ENCODE data around the gene XCL1.

XCL1 gene

DNA sequence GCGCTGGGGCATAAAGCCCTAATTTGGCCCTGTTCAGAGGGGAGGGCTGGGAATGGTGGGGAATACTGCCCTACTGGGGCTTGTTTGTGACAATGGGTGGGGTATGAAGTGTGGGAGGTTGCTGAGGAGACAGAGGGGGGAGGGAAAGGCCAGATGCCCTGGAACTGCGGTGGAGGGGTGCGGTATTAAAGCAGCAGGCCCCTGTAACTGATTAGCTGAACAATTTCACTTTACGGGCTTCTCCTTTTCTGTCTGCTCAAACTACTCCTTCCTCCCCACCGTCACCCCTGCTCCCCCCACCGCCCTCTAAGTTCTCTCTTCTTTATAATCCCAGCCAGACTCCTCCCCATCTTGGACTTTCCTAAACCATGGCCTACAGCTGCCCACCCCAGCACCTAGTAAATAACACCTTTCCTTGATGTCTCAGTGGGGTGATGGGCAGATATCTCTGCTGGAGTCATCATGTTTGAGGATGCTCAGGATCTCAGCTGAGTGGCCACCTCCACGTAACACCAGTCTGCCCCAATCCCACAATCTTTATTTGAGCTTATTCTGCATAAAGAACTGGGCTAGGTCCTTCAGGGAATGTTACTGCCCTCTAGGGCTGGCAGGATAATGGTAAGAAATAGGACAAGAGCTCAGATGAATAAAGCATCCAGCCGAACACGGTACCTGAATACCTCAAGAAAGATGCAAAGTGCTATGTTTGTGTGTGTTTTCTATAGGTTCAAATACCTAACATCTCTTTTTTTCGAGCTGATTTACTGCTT is 33.5 kb downstream of the XCL1 start:
- no peak for DNase-seq (ENCODE audit: extremely low spot score)
- CTCF ChIA-PET: interaction anchor here (0.6 to 1.5 kb wide), 4 partner anchors 17 to 267 kb away, joined by 3 read pairs; no protein-coding TSS in a partner anchor
- POLR2A ChIA-PET: interaction anchor here (0.6 kb wide), 1 partner anchor 13 kb away, joined by 3 read pairs; no protein-coding TSS in a partner anchor
- no peak for TF ChIP-seq ARNT (IDR thresholded peaks at IDR 0.05)
- TF ChIP-seq SP1 (IDR thresholded peaks at IDR 0.05): no peak
- TF ChIP-seq LEF1 (IDR thresholded peaks at IDR 0.05; ENCODE audit: borderline replicate concordance): no peak
- TF ChIP-seq FOXM1 (IDR thresholded peaks at IDR 0.05; ENCODE audit: borderline replicate concordance): no peak
- TF ChIP-seq SUZ12 (IDR thresholded peaks at IDR 0.05): no peak
- TF ChIP-seq TARDBP (IDR thresholded peaks at IDR 0.05): no peak
- no peak for TF ChIP-seq BHLHE40 (IDR thresholded peaks at IDR 0.05; ENCODE audit: borderline replicate concordance)

- DNase-seq (ENCODE audit: extremely low spot score): no peak
- ChIA-PET POLR2A (no interaction called here), CTCF (interaction anchor here (0.6 to 0.9 kb wide), 2 partner anchors 10 to 35 kb away, joined by 3 to 5 read pairs; no protein-coding TSS in a partner anchor)
- TF ChIP-seq BHLHE40 (IDR thresholded peaks at IDR 0.05; ENCODE audit: borderline replicate concordance) (no peak), FOXA1 (IDR thresholded peaks at IDR 0.05) (no peak)
These were observed 36.6 kb downstream of the XCL1 start for GRCh38 chr1:168613038-168613451.

GRCh38 chr1:168613691-168614231 is 37.4 kb downstream of the XCL1 start:
- CTCF ChIA-PET: interaction anchor here (0.6 kb wide), 1 partner anchor 625 kb away, joined by 7 read pairs; no protein-coding TSS in a partner anchor
- POLR2A ChIA-PET: interaction anchor here (0.6 to 1.6 kb wide), 3 partner anchors 10 to 784 kb away, joined by 4 to 5 read pairs (median 4); partner anchors contain the start of genes BLZF1 and NME7
- peak; percentile 49 for DNase-seq (ENCODE audit: extremely low spot score)
- TF ChIP-seq FOXK2 (IDR thresholded peaks at IDR 0.05): no peak
- no peak for TF ChIP-seq SP1 (IDR thresholded peaks at IDR 0.05)
- TF ChIP-seq, protein P1, sequence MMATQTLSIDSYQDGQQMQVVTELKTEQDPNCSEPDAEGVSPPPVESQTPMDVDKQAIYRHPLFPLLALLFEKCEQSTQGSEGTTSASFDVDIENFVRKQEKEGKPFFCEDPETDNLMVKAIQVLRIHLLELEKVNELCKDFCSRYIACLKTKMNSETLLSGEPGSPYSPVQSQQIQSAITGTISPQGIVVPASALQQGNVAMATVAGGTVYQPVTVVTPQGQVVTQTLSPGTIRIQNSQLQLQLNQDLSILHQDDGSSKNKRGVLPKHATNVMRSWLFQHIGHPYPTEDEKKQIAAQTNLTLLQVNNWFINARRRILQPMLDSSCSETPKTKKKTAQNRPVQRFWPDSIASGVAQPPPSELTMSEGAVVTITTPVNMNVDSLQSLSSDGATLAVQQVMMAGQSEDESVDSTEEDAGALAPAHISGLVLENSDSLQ (IDR thresholded peaks at IDR 0.05): peak; percentile 95
- TF ChIP-seq FOXM1 (IDR thresholded peaks at IDR 0.05; ENCODE audit: borderline replicate concordance): peak; percentile 27; the same call in 1 of the 2 replicates
- no peak for TF ChIP-seq HDGF (IDR thresholded peaks at IDR 0.05; ENCODE audit: borderline replicate concordance)
- TF ChIP-seq CTBP1 (IDR thresholded peaks at IDR 0.05; ENCODE audit: borderline replicate concordance): peak; percentile 73
- no peak for TF ChIP-seq ELF4 (IDR thresholded peaks at IDR 0.05)
- peak; percentile 92 for TF ChIP-seq LEF1 (IDR thresholded peaks at IDR 0.05; ENCODE audit: borderline replicate concordance)
- no peak for TF ChIP-seq SUZ12 (IDR thresholded peaks at IDR 0.05)
- no peak for TF ChIP-seq NFRKB (IDR thresholded peaks at IDR 0.05)

- CTCF ChIA-PET: interaction anchor here (0.6 to 1.4 kb wide), 2 partner anchors 11 to 624 kb away, joined by 5 to 7 read pairs; no protein-coding TSS in a partner anchor
- TF ChIP-seq ELF4 (IDR thresholded peaks at IDR 0.05) (no peak), SP1 (IDR thresholded peaks at IDR 0.05) (no peak), FOXA1 (IDR thresholded peaks at IDR 0.05) (no peak)
- POLR2A ChIA-PET: interaction anchor here (1.0 to 1.6 kb wide), 2 partner anchors 9 to 753 kb away, joined by 4 to 5 read pairs; partner anchors contain the start of genes BLZF1 and NME7
- no peak for DNase-seq (ENCODE audit: extremely low spot score)
These were observed 37.8 kb downstream of the XCL1 start for GRCh38 chr1:168614235-168614634.

GRCh38 chr1:168615965-168616364 is 39.6 kb downstream of the XCL1 start:
- POLR2A ChIA-PET: no interaction called here
- TF ChIP-seq L3MBTL2 (conservative IDR thresholded peaks at IDR 0.05): no peak
- no peak for TF ChIP-seq ARNT (IDR thresholded peaks at IDR 0.05)
- TF ChIP-seq NFRKB (IDR thresholded peaks at IDR 0.05): no peak
- TF ChIP-seq LEF1 (IDR thresholded peaks at IDR 0.05; ENCODE audit: borderline replicate concordance): no peak
- no peak for TF ChIP-seq BHLHE40 (IDR thresholded peaks at IDR 0.05; ENCODE audit: borderline replicate concordance)
- no peak for TF ChIP-seq FOXK2 (IDR thresholded peaks at IDR 0.05)
- no peak for TF ChIP-seq HDGF (IDR thresholded peaks at IDR 0.05; ENCODE audit: borderline replicate concordance)
- TF ChIP-seq SP1 (IDR thresholded peaks at IDR 0.05): no peak
- TF ChIP-seq, protein P1 (IDR thresholded peaks at IDR 0.05): no peak
- no peak for TF ChIP-seq FOXM1 (IDR thresholded peaks at IDR 0.05; ENCODE audit: borderline replicate concordance)
- no peak for TF ChIP-seq FOXA1 (IDR thresholded peaks at IDR 0.05)
- TF ChIP-seq TARDBP (IDR thresholded peaks at IDR 0.05): no peak
- TF ChIP-seq ELF4 (IDR thresholded peaks at IDR 0.05): no peak
- TF ChIP-seq ZNF384 (IDR thresholded peaks at IDR 0.05): no peak
- no peak for TF ChIP-seq CTBP1 (IDR thresholded peaks at IDR 0.05; ENCODE audit: borderline replicate concordance)
- no peak for TF ChIP-seq SUZ12 (IDR thresholded peaks at IDR 0.05)
- CTCF ChIA-PET: no interaction called here
- no peak for DNase-seq (ENCODE audit: extremely low spot score)

DNA sequence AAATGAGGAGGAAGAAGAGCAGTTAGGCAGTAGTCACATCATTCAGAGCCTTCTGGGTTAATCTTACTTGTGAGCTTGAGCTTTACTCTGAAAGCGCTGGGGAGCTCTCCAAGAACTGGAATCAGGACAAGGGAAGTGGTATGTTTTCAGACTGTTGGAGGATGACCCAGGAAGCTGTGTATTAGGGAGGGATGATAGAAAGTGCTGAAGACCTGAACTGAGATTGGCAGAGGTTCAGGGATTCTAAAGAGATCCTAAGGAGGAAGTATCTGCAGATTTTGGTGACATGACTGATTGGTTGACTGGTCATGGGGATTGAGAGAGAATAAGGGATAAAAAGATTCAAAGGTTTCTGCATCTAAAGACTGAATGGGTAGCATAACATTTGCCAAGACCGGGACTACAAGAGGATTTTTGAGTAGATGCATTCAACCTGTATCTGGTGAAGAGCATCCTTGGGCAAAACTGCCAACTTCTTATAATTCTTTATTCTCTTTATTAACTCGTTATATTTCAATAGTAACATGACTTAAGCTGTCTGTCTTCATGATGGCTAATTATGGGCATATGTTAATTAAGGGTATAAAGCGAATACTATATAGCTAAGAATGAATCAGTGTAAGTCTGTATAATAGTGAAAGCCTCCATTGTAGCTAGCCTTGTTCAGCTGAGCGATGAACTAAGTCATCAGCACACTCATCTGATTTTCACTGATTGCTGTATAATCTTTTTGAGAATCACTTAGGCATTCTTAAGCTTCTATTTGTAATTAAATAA is 41.8 kb downstream of the XCL1 start:
- POLR2A ChIA-PET: no interaction called here
- TF ChIP-seq CTBP1 (IDR thresholded peaks at IDR 0.05; ENCODE audit: borderline replicate concordance) (no peak), ARNT (IDR thresholded peaks at IDR 0.05) (no peak), FOXK2 (IDR thresholded peaks at IDR 0.05) (no peak), TARDBP (IDR thresholded peaks at IDR 0.05) (no peak), SP1 (IDR thresholded peaks at IDR 0.05) (no peak), BHLHE40 (IDR thresholded peaks at IDR 0.05; ENCODE audit: borderline replicate concordance) (no peak), ZNF384 (IDR thresholded peaks at IDR 0.05) (no peak), L3MBTL2 (conservative IDR thresholded peaks at IDR 0.05) (no peak), FOXA1 (IDR thresholded peaks at IDR 0.05) (no peak)
- TF ChIP-seq, protein P1 (IDR thresholded peaks at IDR 0.05): no peak
- CTCF ChIA-PET: no interaction called here
- no peak for DNase-seq (ENCODE audit: extremely low spot score)

Data from HEK293T (cell line).